ENCODE data around the gene ENTPD1. TPM values are rescaled to one million over a fixed set of nuclear protein-coding genes. Genes with fewer than 3 reads are reported as not detected.

Gene ENTPD1
- total RNA-seq, 1 donor from 2014 or later = 102 TPM

- peaks cover 5% of the 10 kb centered on the region for H3K27me3 Mint-ChIP-seq (ENCODE audit: unreplicated experiment)
- TF ChIP-seq CTCF (IDR thresholded peaks at IDR 0.05; ENCODE audit: unreplicated experiment) = no peak
- H3K4me3 Mint-ChIP-seq (ENCODE audit: unreplicated experiment) = no peak overlapping the region
- H3K27ac Mint-ChIP-seq (ENCODE audit: unreplicated experiment) = peak overlapping the region; percentile 17
- H3K9me3 Mint-ChIP-seq (ENCODE audit: unreplicated experiment) = no peaks in the 10 kb centered on the region
- DNase-seq (ENCODE audit: low spot score) = no peak
- H3K36me3 Mint-ChIP-seq (ENCODE audit: low read depth, unreplicated experiment) = peaks cover 25% of the 10 kb centered on the region
- H3K4me1 Mint-ChIP-seq (ENCODE audit: unreplicated experiment) = peaks cover 18% of the 10 kb centered on the region
Observed at GRCh38 chr10:95832216-95833041, 76.5 kb downstream of the ENTPD1 start.

GRCh38 chr10:95833042-95833610 lies 77.2 kb downstream of the ENTPD1 start:
- H3K9me3 Mint-ChIP-seq (ENCODE audit: unreplicated experiment) = no peaks in the 10 kb centered on the region
- no peak for TF ChIP-seq CTCF (IDR thresholded peaks at IDR 0.05; ENCODE audit: unreplicated experiment)

GRCh38 chr10:95834406-95834805 lies 78.4 kb downstream of the ENTPD1 start:
- H3K9me3 Mint-ChIP-seq (ENCODE audit: unreplicated experiment) = no peaks in the 10 kb centered on the region
- DNase-seq (ENCODE audit: low spot score) = no peak
- no peak overlapping the region for H3K27ac Mint-ChIP-seq (ENCODE audit: unreplicated experiment)
- peaks cover 18% of the 10 kb centered on the region for H3K4me1 Mint-ChIP-seq (ENCODE audit: unreplicated experiment)
- H3K36me3 Mint-ChIP-seq (ENCODE audit: low read depth, unreplicated experiment) = peaks cover 20% of the 10 kb centered on the region
- TF ChIP-seq CTCF (IDR thresholded peaks at IDR 0.05; ENCODE audit: unreplicated experiment) = no peak
- peaks cover 3% of the 10 kb centered on the region for H3K27me3 Mint-ChIP-seq (ENCODE audit: unreplicated experiment)
- H3K4me3 Mint-ChIP-seq (ENCODE audit: unreplicated experiment) = no peak overlapping the region

More at GRCh38 chr10:95833042-95833610, 77.2 kb downstream of the ENTPD1 start:
- H3K36me3 Mint-ChIP-seq (ENCODE audit: low read depth, unreplicated experiment) = peaks cover 25% of the 10 kb centered on the region
- peaks cover 3% of the 10 kb centered on the region for H3K27me3 Mint-ChIP-seq (ENCODE audit: unreplicated experiment)
- DNase-seq (ENCODE audit: low spot score) = no peak
- H3K4me3 Mint-ChIP-seq (ENCODE audit: unreplicated experiment) = no peak overlapping the region
- H3K27ac Mint-ChIP-seq (ENCODE audit: unreplicated experiment) = no peak overlapping the region
- H3K4me1 Mint-ChIP-seq (ENCODE audit: unreplicated experiment) = peaks cover 22% of the 10 kb centered on the region

DNA sequence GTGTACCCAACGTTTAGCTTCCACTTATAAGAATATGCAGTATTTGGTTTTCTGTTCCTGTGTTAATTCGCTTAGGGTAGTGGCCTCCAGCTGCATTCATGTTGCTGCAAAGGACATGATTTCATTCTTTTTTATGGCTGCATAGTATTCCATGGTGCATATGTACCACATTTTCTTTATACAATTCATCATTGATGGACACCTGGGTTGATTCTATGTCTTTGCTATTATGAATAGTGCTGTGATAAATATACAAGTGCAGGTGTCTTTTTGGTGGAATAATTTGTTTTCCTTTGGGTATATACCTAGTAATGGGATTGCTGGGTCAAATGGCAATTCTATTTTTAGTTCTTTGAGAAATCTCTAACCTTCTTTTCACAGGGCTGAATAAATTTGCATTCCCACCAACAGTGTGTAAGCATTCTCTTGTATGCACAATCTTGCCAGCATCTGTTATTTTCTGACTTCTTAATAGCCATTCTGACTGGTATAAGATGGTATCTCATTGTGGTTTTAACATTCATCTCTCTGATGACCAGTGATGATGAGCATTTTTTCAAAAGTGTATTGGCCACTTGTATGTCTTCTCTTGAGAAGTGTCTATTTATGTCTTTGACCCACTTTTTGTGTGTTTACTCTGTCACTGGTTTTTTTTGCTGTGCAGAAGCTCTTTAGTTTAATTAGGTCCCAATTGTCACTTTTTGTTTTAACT lies 79.3 kb downstream of the ENTPD1 start:
- peaks cover 22% of the 10 kb centered on the region for H3K4me1 Mint-ChIP-seq (ENCODE audit: unreplicated experiment)
- no peak overlapping the region for H3K27ac Mint-ChIP-seq (ENCODE audit: unreplicated experiment)
- no peak for DNase-seq (ENCODE audit: low spot score)
- H3K9me3 Mint-ChIP-seq (ENCODE audit: unreplicated experiment) = no peaks in the 10 kb centered on the region
- H3K4me3 Mint-ChIP-seq (ENCODE audit: unreplicated experiment) = no peak overlapping the region
- TF ChIP-seq CTCF (IDR thresholded peaks at IDR 0.05; ENCODE audit: unreplicated experiment) = no peak
- H3K36me3 Mint-ChIP-seq (ENCODE audit: low read depth, unreplicated experiment) = peaks cover 18% of the 10 kb centered on the region
- peaks cover under 1% of the 10 kb centered on the region for H3K27me3 Mint-ChIP-seq (ENCODE audit: unreplicated experiment)

All from endothelial cell (in vitro differentiated cells).